ENCODE measurements around the gene FOXQ1. TPM values are rescaled to one million over a fixed set of nuclear protein-coding genes. Genes with fewer than 3 reads are reported as not detected.
"Not testable (repeated sequence)": the region's sequence is repeated elsewhere in the genome, so short reads cannot be mapped to it uniquely, and the experiment has no call there.

The FOXQ1 gene
- total RNA-seq, 1 donor from 2014 or later: not detected

GRCh38 chr6:1317302-1317815, 5.5 kb downstream of the FOXQ1 start:
- Mint-ChIP-seq H3K27me3 (ENCODE audit: insufficient read depth) (peaks cover 32% of the 10 kb centered on the region), H3K4me1 (ENCODE audit: low read depth) (peaks cover 18% of the 10 kb centered on the region), H3K4me3 (no peak overlapping the region), H3K27ac (no peak overlapping the region), H3K36me3 (ENCODE audit: low read depth) (peaks cover 7% of the 10 kb centered on the region), H3K9me3 (peaks cover 6% of the 10 kb centered on the region)
- no peak for DNase-seq (ENCODE audit: low spot score)
- intact Hi-C loops (cut with micrococcal nuclease): no loop called here

- H3K27me3 Mint-ChIP-seq (ENCODE audit: insufficient read depth): peaks cover 36% of the 10 kb centered on the region
- no peak overlapping the region for H3K27ac Mint-ChIP-seq
- H3K4me3 Mint-ChIP-seq: no peak overlapping the region
- peaks cover 18% of the 10 kb centered on the region for H3K4me1 Mint-ChIP-seq (ENCODE audit: low read depth)
- intact Hi-C loops (cut with micrococcal nuclease): no loop called here
- peaks cover 7% of the 10 kb centered on the region for H3K36me3 Mint-ChIP-seq (ENCODE audit: low read depth)
- DNase-seq (ENCODE audit: low spot score): no peak
- peaks cover 6% of the 10 kb centered on the region for H3K9me3 Mint-ChIP-seq
These were observed 6.1 kb downstream of the FOXQ1 start for GRCh38 chr6:1318036-1318435.

GRCh38 chr6:1318584-1318983, 6.7 kb downstream of the FOXQ1 start:
- H3K27ac Mint-ChIP-seq; H3K36me3 Mint-ChIP-seq (ENCODE audit: low read depth); DNase-seq (ENCODE audit: low spot score); intact Hi-C loops (cut with micrococcal nuclease); H3K4me3 Mint-ChIP-seq; H3K9me3 Mint-ChIP-seq: not testable (repeated sequence)
- peaks cover 38% of the 10 kb centered on the region for H3K27me3 Mint-ChIP-seq (ENCODE audit: insufficient read depth)
- peaks cover 18% of the 10 kb centered on the region for H3K4me1 Mint-ChIP-seq (ENCODE audit: low read depth)

- Mint-ChIP-seq H3K27me3 (ENCODE audit: insufficient read depth) (peaks cover 22% of the 10 kb centered on the region), H3K36me3 (ENCODE audit: low read depth) (no peaks in the 10 kb centered on the region), H3K9me3 (peaks cover 6% of the 10 kb centered on the region), H3K4me1 (ENCODE audit: low read depth) (no peaks in the 10 kb centered on the region), H3K27ac (no peak overlapping the region), H3K4me3 (no peak overlapping the region)
- intact Hi-C loops (cut with micrococcal nuclease): no loop called here
- DNase-seq (ENCODE audit: low spot score): no peak
These were observed 9.8 kb downstream of the FOXQ1 start for GRCh38 chr6:1321738-1322137.

- Mint-ChIP-seq H3K27ac (no peak overlapping the region), H3K4me3 (no peak overlapping the region), H3K36me3 (ENCODE audit: low read depth) (no peaks in the 10 kb centered on the region), H3K27me3 (ENCODE audit: insufficient read depth) (peaks cover 22% of the 10 kb centered on the region), H3K4me1 (ENCODE audit: low read depth) (no peaks in the 10 kb centered on the region), H3K9me3 (peaks cover 6% of the 10 kb centered on the region)
- no peak for DNase-seq (ENCODE audit: low spot score)
- intact Hi-C loops (cut with micrococcal nuclease): no loop called here
These were observed 10.3 kb downstream of the FOXQ1 start for GRCh38 chr6:1322156-1322555.

GRCh38 chr6:1322696-1323219, 10.9 kb downstream of the FOXQ1 start:
- H3K36me3 Mint-ChIP-seq (ENCODE audit: low read depth): no peaks in the 10 kb centered on the region
- no peak overlapping the region for H3K27ac Mint-ChIP-seq
- intact Hi-C loops (cut with micrococcal nuclease): no loop called here
- H3K27me3 Mint-ChIP-seq (ENCODE audit: insufficient read depth): peaks cover 24% of the 10 kb centered on the region
- DNase-seq (ENCODE audit: low spot score): no peak
- peaks cover 6% of the 10 kb centered on the region for H3K9me3 Mint-ChIP-seq
- H3K4me1 Mint-ChIP-seq (ENCODE audit: low read depth): no peaks in the 10 kb centered on the region
- H3K4me3 Mint-ChIP-seq: no peak overlapping the region

- H3K4me3 Mint-ChIP-seq: no peak overlapping the region
These were observed 13.0 kb downstream of the FOXQ1 start for GRCh38 chr6:1324936-1325335.

GRCh38 chr6:1325461-1326309, 13.8 kb downstream of the FOXQ1 start:
- H3K36me3 Mint-ChIP-seq (ENCODE audit: low read depth): no peaks in the 10 kb centered on the region
- no peaks in the 10 kb centered on the region for H3K4me1 Mint-ChIP-seq (ENCODE audit: low read depth)
- H3K9me3 Mint-ChIP-seq: peaks cover 16% of the 10 kb centered on the region
- H3K27me3 Mint-ChIP-seq (ENCODE audit: insufficient read depth): peaks cover 24% of the 10 kb centered on the region
- DNase-seq (ENCODE audit: low spot score): no peak
- intact Hi-C loops (cut with micrococcal nuclease): no loop called here
- H3K4me3 Mint-ChIP-seq: no peak overlapping the region
- H3K27ac Mint-ChIP-seq: no peak overlapping the region

More at GRCh38 chr6:1324936-1325335, 13.0 kb downstream of the FOXQ1 start:
- Mint-ChIP-seq H3K27me3 (ENCODE audit: insufficient read depth) (peaks cover 24% of the 10 kb centered on the region), H3K4me1 (ENCODE audit: low read depth) (no peaks in the 10 kb centered on the region), H3K9me3 (peaks cover 10% of the 10 kb centered on the region), H3K27ac (no peak overlapping the region), H3K36me3 (ENCODE audit: low read depth) (no peaks in the 10 kb centered on the region)
- DNase-seq (ENCODE audit: low spot score): no peak
- intact Hi-C loops (cut with micrococcal nuclease): no loop called here

GRCh38 chr6:1326535-1327121, 14.7 kb downstream of the FOXQ1 start:
- Mint-ChIP-seq H3K27me3 (ENCODE audit: insufficient read depth) (peaks cover 24% of the 10 kb centered on the region), H3K9me3 (peaks cover 17% of the 10 kb centered on the region), H3K4me3 (no peak overlapping the region), H3K27ac (no peak overlapping the region), H3K4me1 (ENCODE audit: low read depth) (no peaks in the 10 kb centered on the region), H3K36me3 (ENCODE audit: low read depth) (no peaks in the 10 kb centered on the region)
- no peak for DNase-seq (ENCODE audit: low spot score)
- intact Hi-C loops (cut with micrococcal nuclease): no loop called here

GRCh38 chr6:1327630-1328029, 15.7 kb downstream of the FOXQ1 start:
- intact Hi-C loops (cut with micrococcal nuclease): no loop called here
- no peaks in the 10 kb centered on the region for H3K36me3 Mint-ChIP-seq (ENCODE audit: low read depth)
- peaks cover 17% of the 10 kb centered on the region for H3K9me3 Mint-ChIP-seq
- H3K27ac Mint-ChIP-seq: no peak overlapping the region
- H3K4me3 Mint-ChIP-seq: no peak overlapping the region
- H3K27me3 Mint-ChIP-seq (ENCODE audit: insufficient read depth): peaks cover 19% of the 10 kb centered on the region
- H3K4me1 Mint-ChIP-seq (ENCODE audit: low read depth): no peaks in the 10 kb centered on the region
- no peak for DNase-seq (ENCODE audit: low spot score)

- Mint-ChIP-seq H3K4me3 (no peak overlapping the region), H3K27me3 (ENCODE audit: insufficient read depth) (peaks cover 14% of the 10 kb centered on the region), H3K4me1 (ENCODE audit: low read depth) (no peaks in the 10 kb centered on the region), H3K27ac (no peak overlapping the region), H3K36me3 (ENCODE audit: low read depth) (no peaks in the 10 kb centered on the region), H3K9me3 (peaks cover 17% of the 10 kb centered on the region)
- intact Hi-C loops (cut with micrococcal nuclease): no loop called here
- no peak for DNase-seq (ENCODE audit: low spot score)
These were observed 16.4 kb downstream of the FOXQ1 start for GRCh38 chr6:1328129-1328800.

- peaks cover 12% of the 10 kb centered on the region for H3K27me3 Mint-ChIP-seq (ENCODE audit: insufficient read depth)
- H3K4me3 Mint-ChIP-seq: no peak overlapping the region
- H3K9me3 Mint-ChIP-seq: peaks cover 17% of the 10 kb centered on the region
- no peak for DNase-seq (ENCODE audit: low spot score)
- intact Hi-C loops (cut with micrococcal nuclease): no loop called here
- no peak overlapping the region for H3K27ac Mint-ChIP-seq
- H3K36me3 Mint-ChIP-seq (ENCODE audit: low read depth): no peaks in the 10 kb centered on the region
- H3K4me1 Mint-ChIP-seq (ENCODE audit: low read depth): no peaks in the 10 kb centered on the region
These were observed 17.8 kb downstream of the FOXQ1 start for GRCh38 chr6:1329708-1330107.

GRCh38 chr6:1334684-1335083, 22.8 kb downstream of the FOXQ1 start:
- DNase-seq (ENCODE audit: low spot score): no peak

More at GRCh38 chr6:1334684-1335083, 22.8 kb downstream of the FOXQ1 start:
- Mint-ChIP-seq H3K27ac (no peak overlapping the region), H3K9me3 (peaks cover 10% of the 10 kb centered on the region), H3K27me3 (ENCODE audit: insufficient read depth) (peaks cover 18% of the 10 kb centered on the region), H3K4me3 (no peak overlapping the region), H3K36me3 (ENCODE audit: low read depth) (no peaks in the 10 kb centered on the region), H3K4me1 (ENCODE audit: low read depth) (no peaks in the 10 kb centered on the region)
- intact Hi-C loops (cut with micrococcal nuclease): no loop called here
